Measurements from ENCODE around the gene ZNF76.

ZNF76 gene

DNA sequence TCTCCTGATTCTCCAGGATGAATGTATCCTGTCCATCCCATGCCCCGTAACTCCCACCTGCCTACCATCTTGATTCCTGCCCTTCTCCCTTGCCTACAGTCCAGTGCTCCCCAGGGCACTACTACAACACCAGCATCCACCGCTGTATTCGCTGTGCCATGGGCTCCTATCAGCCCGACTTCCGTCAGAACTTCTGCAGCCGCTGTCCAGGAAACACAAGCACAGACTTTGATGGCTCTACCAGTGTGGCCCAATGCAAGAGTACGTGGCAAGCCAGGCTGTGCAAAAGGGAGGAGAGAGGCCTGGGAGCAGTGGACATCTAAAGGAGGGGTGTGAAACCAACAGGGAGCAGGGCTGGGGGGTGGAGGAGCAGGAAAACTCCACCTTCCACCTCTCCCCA lies 15.0 kb upstream of the ZNF76 start:
- no peak for DNase-seq (ENCODE audit: extremely low read depth, low read depth)
- TF ChIP-seq, protein P1, sequence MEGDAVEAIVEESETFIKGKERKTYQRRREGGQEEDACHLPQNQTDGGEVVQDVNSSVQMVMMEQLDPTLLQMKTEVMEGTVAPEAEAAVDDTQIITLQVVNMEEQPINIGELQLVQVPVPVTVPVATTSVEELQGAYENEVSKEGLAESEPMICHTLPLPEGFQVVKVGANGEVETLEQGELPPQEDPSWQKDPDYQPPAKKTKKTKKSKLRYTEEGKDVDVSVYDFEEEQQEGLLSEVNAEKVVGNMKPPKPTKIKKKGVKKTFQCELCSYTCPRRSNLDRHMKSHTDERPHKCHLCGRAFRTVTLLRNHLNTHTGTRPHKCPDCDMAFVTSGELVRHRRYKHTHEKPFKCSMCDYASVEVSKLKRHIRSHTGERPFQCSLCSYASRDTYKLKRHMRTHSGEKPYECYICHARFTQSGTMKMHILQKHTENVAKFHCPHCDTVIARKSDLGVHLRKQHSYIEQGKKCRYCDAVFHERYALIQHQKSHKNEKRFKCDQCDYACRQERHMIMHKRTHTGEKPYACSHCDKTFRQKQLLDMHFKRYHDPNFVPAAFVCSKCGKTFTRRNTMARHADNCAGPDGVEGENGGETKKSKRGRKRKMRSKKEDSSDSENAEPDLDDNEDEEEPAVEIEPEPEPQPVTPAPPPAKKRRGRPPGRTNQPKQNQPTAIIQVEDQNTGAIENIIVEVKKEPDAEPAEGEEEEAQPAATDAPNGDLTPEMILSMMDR (IDR thresholded peaks at IDR 0.05; ENCODE audit: low read depth, low read length) = no peak

DNA sequence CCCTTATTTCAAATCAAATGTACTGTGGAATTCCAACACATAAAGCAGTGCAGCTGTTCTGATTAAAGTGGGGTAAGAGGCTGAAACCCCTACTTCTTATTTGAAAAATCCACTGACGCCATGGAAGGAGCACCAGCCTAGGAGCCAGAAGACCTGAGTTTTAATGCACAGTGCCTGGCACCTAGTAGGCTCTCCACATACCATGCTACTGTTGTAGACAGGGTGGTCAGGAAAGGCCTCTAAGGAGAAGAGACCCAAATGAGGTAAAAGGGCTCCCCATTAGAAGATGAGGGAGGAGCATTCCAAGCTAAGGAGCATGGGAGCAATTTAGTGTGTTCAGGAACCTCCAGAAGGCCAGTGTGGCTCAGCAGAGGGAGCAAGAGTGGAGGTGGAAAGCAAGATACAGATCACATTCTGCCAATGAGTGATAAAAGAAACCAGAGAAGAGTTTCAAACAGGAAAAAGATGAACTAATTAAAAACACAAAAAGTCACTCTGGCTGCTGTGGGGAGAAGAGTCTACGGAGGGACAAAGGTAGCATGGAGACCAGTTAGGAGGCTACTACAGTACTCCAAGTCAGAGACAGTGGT lies 11.8 kb upstream of the ZNF76 start:
- TF ChIP-seq, protein P1 (IDR thresholded peaks at IDR 0.05; ENCODE audit: low read depth, low read length) = no peak; the same call in 1 of the 2 replicates
- no peak for DNase-seq (ENCODE audit: extremely low read depth, low read depth)

- TF ChIP-seq, protein P1 (IDR thresholded peaks at IDR 0.05; ENCODE audit: low read depth, low read length) = no peak
- DNase-seq (ENCODE audit: extremely low read depth, low read depth) = no peak
These were observed 11.2 kb upstream of the ZNF76 start for GRCh38 chr6:35248300-35248699.

DNA sequence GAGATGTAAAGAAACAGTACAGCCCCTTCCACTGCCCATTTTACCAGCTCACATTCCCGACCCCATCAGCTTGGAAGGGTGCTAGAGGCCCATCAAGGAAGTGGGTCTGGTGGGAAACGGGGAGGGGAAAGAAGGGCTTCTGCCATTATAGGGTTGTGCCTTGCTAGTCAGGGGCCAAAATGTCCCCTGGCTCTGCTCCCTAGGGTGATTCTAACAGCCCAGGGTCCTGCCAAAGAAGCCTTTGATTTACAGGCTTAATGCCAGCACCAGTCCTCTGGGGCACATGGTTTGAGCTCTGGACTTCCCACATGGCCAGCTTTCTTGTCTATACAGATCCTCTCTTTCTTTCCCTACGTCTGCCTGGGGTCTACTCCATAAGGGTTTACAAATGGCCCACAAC lies 10.6 kb upstream of the ZNF76 start:
- TF ChIP-seq, protein P1 (IDR thresholded peaks at IDR 0.05; ENCODE audit: low read depth, low read length) = no peak
- no peak for DNase-seq (ENCODE audit: extremely low read depth, low read depth)

DNA sequence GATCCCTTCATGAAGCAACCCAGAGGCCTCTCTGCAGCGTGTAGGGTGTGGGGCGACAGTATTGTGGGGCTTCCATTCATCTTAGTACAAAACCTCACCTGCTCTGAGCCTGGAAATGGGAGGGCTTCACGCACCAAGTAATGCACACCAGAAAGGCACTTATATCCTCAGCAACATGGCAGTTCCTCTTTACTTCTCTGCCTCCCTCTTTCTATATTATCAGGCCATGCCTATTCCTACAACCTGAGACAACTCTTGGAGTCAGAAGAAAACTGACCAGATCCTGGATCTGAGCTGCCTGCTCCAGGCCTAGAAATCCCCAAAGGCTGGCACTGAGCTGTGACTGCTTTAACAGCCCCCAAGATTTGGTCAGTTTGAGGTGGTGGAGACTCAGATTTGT lies 7.6 kb upstream of the ZNF76 start:
- TF ChIP-seq, protein P1 (IDR thresholded peaks at IDR 0.05; ENCODE audit: low read depth, low read length) = no peak

GRCh38 chr6:35253249-35253648 lies 6.3 kb upstream of the ZNF76 start:
- TF ChIP-seq, protein P1 (IDR thresholded peaks at IDR 0.05; ENCODE audit: low read depth, low read length) = no peak
- no peak for DNase-seq (ENCODE audit: extremely low read depth, low read depth)

More for the DNA sequence above, 7.6 kb upstream of the ZNF76 start:
- no peak for DNase-seq (ENCODE audit: extremely low read depth, low read depth)

GRCh38 chr6:35258336-35258735 lies 1.2 kb upstream of the ZNF76 start:
- DNase-seq (ENCODE audit: extremely low read depth, low read depth) = no peak
- TF ChIP-seq, protein P1 (IDR thresholded peaks at IDR 0.05; ENCODE audit: low read depth, low read length) = no peak
